KMS-11 (cell line): ENCODE measurements around the gene COA3.
A peak's percentile ranks its signal among the peaks of the same experiment; 100 is the strongest.

Experiments
- H2AFZ ChIP-seq: fragments of 200-600 bp; sonication (generic); 2 replicates; pipeline ENCODE4 v1.6.1; 2016; ENCODE audit warnings: antibody characterized with exemption, mixed run types, low read depth
- H3K27ac ChIP-seq: fragments of 200-600 bp; sonication (generic); 2 replicates; pipeline ENCODE4 v1.6.1; 2016; ENCODE audit warnings: mild to moderate bottlenecking, mixed run types
- H3K27me3 ChIP-seq: fragments of 200-600 bp; sonication (generic); 2 replicates; pipeline ENCODE4 v1.6.1; 2017; ENCODE audit warnings: mild to moderate bottlenecking, low read depth, mixed run types, moderate library complexity; ENCODE audit not compliant: insufficient read depth
- H3K36me3 ChIP-seq: fragments of 200-600 bp; sonication (generic); 2 replicates; pipeline ENCODE4 v1.6.1; 2017; ENCODE audit warnings: mild to moderate bottlenecking, mixed run types; ENCODE audit not compliant: insufficient read depth
- H3K4me1 ChIP-seq: fragments of 200-600 bp; sonication (generic); 2 replicates; pipeline ENCODE4 v1.6.1; 2016; ENCODE audit warnings: mild to moderate bottlenecking, low read depth, mixed run types; ENCODE audit not compliant: poor library complexity, severe bottlenecking
- H3K4me2 ChIP-seq: fragments of 200-600 bp; sonication (generic); 2 replicates; pipeline ENCODE4 v1.7.0; 2016; ENCODE audit warnings: mild to moderate bottlenecking, mixed run types
- H3K4me3 ChIP-seq: fragments of 200-600 bp; sonication (generic); IDR thresholded peaks from 2 replicates; pipeline ENCODE4 v1.6.1; 2017; ENCODE audit warnings: low read depth, low read length, mixed read lengths; ENCODE audit not compliant: insufficient read depth
- H3K79me2 ChIP-seq: fragments of 200-600 bp; sonication (generic); 2 replicates; pipeline ENCODE4 v1.6.1; 2016; ENCODE audit warnings: low read depth, mixed run types; ENCODE audit not compliant: insufficient read depth
- H3K9ac ChIP-seq: fragments of 200-600 bp; sonication (generic); 2 replicates; pipeline ENCODE4 v1.6.1; 2016; ENCODE audit warnings: mild to moderate bottlenecking, mixed run types
- H4K20me1 ChIP-seq: fragments of 200-600 bp; sonication (generic); 2 replicates; pipeline ENCODE4 v1.6.1; 2016; ENCODE audit warnings: mild to moderate bottlenecking, mixed run types; ENCODE audit not compliant: insufficient read depth
- TF ChIP-seq, protein P1 (sequence below): fragments of 200-600 bp; sonication (generic); conservative IDR thresholded peaks from 2 replicates; pipeline ENCODE4 v1.6.1; 2017; ENCODE audit warnings: low read depth, mild to moderate bottlenecking, antibody characterized with exemption, low read length, moderate library complexity, mixed read lengths

COA3 gene, protein sequence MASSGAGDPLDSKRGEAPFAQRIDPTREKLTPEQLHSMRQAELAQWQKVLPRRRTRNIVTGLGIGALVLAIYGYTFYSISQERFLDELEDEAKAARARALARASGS

GRCh38 chr17:42798383-42799380 lies at the start of gene COA3, which contains the start of gene CNTD1:
COA3 (minus strand) TSS chr17:42798704; CDS start chr17:42798681, 23 bp downstream.
CNTD1 (plus strand) TSS chr17:42798861; CDS start chr17:42799068, 207 bp downstream.
- Histone ChIP-seq H3K4me2 (peak within 1 kb of the TSS; percentile 98), H3K4me3 (no peak within 1 kb of the TSS), H3K27ac (no peak within 1 kb of the TSS; the same call in 1 of the 2 replicates), H3K79me2 (no peaks in the 10 kb centered on the region; the same call in 1 of the 2 replicates), H3K9ac (peak within 1 kb of the TSS; percentile 81), H3K27me3 (no peaks in the 10 kb centered on the region), H4K20me1 (no peaks in the 10 kb centered on the region), H2AFZ (peak within 1 kb of the TSS; percentile 71), H3K36me3 (no peaks in the 10 kb centered on the region), H3K4me1 (peaks cover 13% of the 10 kb centered on the region)
- TF ChIP-seq, protein P1, sequence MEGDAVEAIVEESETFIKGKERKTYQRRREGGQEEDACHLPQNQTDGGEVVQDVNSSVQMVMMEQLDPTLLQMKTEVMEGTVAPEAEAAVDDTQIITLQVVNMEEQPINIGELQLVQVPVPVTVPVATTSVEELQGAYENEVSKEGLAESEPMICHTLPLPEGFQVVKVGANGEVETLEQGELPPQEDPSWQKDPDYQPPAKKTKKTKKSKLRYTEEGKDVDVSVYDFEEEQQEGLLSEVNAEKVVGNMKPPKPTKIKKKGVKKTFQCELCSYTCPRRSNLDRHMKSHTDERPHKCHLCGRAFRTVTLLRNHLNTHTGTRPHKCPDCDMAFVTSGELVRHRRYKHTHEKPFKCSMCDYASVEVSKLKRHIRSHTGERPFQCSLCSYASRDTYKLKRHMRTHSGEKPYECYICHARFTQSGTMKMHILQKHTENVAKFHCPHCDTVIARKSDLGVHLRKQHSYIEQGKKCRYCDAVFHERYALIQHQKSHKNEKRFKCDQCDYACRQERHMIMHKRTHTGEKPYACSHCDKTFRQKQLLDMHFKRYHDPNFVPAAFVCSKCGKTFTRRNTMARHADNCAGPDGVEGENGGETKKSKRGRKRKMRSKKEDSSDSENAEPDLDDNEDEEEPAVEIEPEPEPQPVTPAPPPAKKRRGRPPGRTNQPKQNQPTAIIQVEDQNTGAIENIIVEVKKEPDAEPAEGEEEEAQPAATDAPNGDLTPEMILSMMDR, result no peak

GRCh38 chr17:42848093-42848492 lies 49.6 kb upstream of the COA3 start:
- H3K4me1 ChIP-seq, result peaks cover 81% of the 10 kb centered on the region
- no peaks in the 10 kb centered on the region for H3K27me3 ChIP-seq
- H4K20me1 ChIP-seq, result no peaks in the 10 kb centered on the region
- no peaks in the 10 kb centered on the region; the same call in 1 of the 2 replicates for H3K36me3 ChIP-seq
- no peaks in the 10 kb centered on the region for H3K79me2 ChIP-seq
- H3K4me2 ChIP-seq, result no peak overlapping the region
- H3K27ac ChIP-seq, result no peak overlapping the region
- TF ChIP-seq, protein P1, result no peak
- H3K9ac ChIP-seq, result no peak overlapping the region
- no peak overlapping the region for H3K4me3 ChIP-seq
- no peak overlapping the region for H2AFZ ChIP-seq

- Histone ChIP-seq H3K4me3 (no peak overlapping the region), H3K27ac (no peak overlapping the region), H3K9ac (no peak overlapping the region), H4K20me1 (no peaks in the 10 kb centered on the region), H2AFZ (no peak overlapping the region), H3K79me2 (no peaks in the 10 kb centered on the region), H3K36me3 (peaks cover 1% of the 10 kb centered on the region; the same call in 1 of the 2 replicates), H3K4me1 (peaks cover 68% of the 10 kb centered on the region), H3K4me2 (no peak overlapping the region), H3K27me3 (no peaks in the 10 kb centered on the region)
- TF ChIP-seq, protein P1, result no peak
These were observed 48.2 kb upstream of the COA3 start for GRCh38 chr17:42846594-42847280.

GRCh38 chr17:42845918-42846593 lies 47.6 kb upstream of the COA3 start:
- Histone ChIP-seq H3K4me3 (no peak overlapping the region), H3K9ac (no peak overlapping the region), H3K27me3 (no peaks in the 10 kb centered on the region), H3K27ac (no peak overlapping the region), H3K36me3 (peaks cover 8% of the 10 kb centered on the region; the same call in 1 of the 2 replicates), H2AFZ (no peak overlapping the region), H4K20me1 (no peaks in the 10 kb centered on the region), H3K4me1 (peaks cover 68% of the 10 kb centered on the region), H3K79me2 (no peaks in the 10 kb centered on the region), H3K4me2 (peak overlapping the region; percentile 1; the same call in 1 of the 2 replicates)
- TF ChIP-seq, protein P1, result no peak
